ENCODE measurements around the gene ARHGAP19. TPM values are rescaled to one million over a fixed set of nuclear protein-coding genes. Genes with fewer than 3 reads are reported as not detected.

Gene ARHGAP19
- total RNA-seq, 1 experiment from 2014 or later: 59.0 TPM

GRCh38 chr10:97302088-97302791, 9.8 kb upstream of the ARHGAP19 start:
- POLR2A ChIA-PET (ENCODE audit: low non-redundant PET): no interaction called here
- Histone ChIP-seq H3K9me3 (ENCODE audit: low read depth, low read length, poor library complexity, severe bottlenecking) (no peaks in the 10 kb centered on the region), H3K4me3 (ENCODE audit: low read depth, low read length, poor library complexity, severe bottlenecking) (no peak overlapping the region), H3K36me3 (ENCODE audit: insufficient read depth, low read length, poor library complexity, severe bottlenecking) (no peaks in the 10 kb centered on the region), H3K27me3 (replicated peaks; ENCODE audit: insufficient read depth, low read depth, low read length, poor library complexity) (no peaks in the 10 kb centered on the region), H3K4me1 (ENCODE audit: insufficient read depth, low read length, poor library complexity, severe bottlenecking) (no peaks in the 10 kb centered on the region), H3K27ac (ENCODE audit: low read depth, low read length, poor library complexity, severe bottlenecking) (no peak overlapping the region)
- intact Hi-C loops (cut with micrococcal nuclease; ENCODE audit: unreplicated experiment): no loop called here
- TF ChIP-seq CTCF (conservative IDR thresholded peaks at IDR 0.05; ENCODE audit: low read depth, low read length) (no peak), EZH2 (IDR thresholded peaks at IDR 0.05; ENCODE audit: borderline replicate concordance, low read depth, low read length, poor library complexity, severe bottlenecking) (no peak)
- DNase-seq (ENCODE audit: low spot score): no peak
- CTCF ChIA-PET: no interaction called here
- no TSS peak for BruUV-seq (replicated peaks)

- no TSS peak for BruUV-seq (replicated peaks)
- no peak for TF ChIP-seq EZH2 (IDR thresholded peaks at IDR 0.05; ENCODE audit: borderline replicate concordance, low read depth, low read length, poor library complexity, severe bottlenecking)
- TF ChIP-seq CTCF (conservative IDR thresholded peaks at IDR 0.05; ENCODE audit: low read depth, low read length): no peak
- POLR2A ChIA-PET (ENCODE audit: low non-redundant PET): no interaction called here
- CTCF ChIA-PET: no interaction called here
- H3K9me3 ChIP-seq (ENCODE audit: low read depth, low read length, poor library complexity, severe bottlenecking): no peaks in the 10 kb centered on the region
- intact Hi-C loops (cut with micrococcal nuclease; ENCODE audit: unreplicated experiment): no loop called here
- H3K36me3 ChIP-seq (ENCODE audit: insufficient read depth, low read length, poor library complexity, severe bottlenecking): no peaks in the 10 kb centered on the region
- no peak for DNase-seq (ENCODE audit: low spot score)
- H3K27ac ChIP-seq (ENCODE audit: low read depth, low read length, poor library complexity, severe bottlenecking): no peak overlapping the region
- H3K4me1 ChIP-seq (ENCODE audit: insufficient read depth, low read length, poor library complexity, severe bottlenecking): no peaks in the 10 kb centered on the region
- H3K4me3 ChIP-seq (ENCODE audit: low read depth, low read length, poor library complexity, severe bottlenecking): no peak overlapping the region
- no peaks in the 10 kb centered on the region for H3K27me3 ChIP-seq (replicated peaks; ENCODE audit: insufficient read depth, low read depth, low read length, poor library complexity)
Measured at GRCh38 chr10:97300980-97301379, 8.5 kb upstream of the ARHGAP19 start.

- no peaks in the 10 kb centered on the region for H3K27me3 ChIP-seq (replicated peaks; ENCODE audit: insufficient read depth, low read depth, low read length, poor library complexity)
- intact Hi-C loops (cut with micrococcal nuclease; ENCODE audit: unreplicated experiment): no loop called here
- no peaks in the 10 kb centered on the region for H3K9me3 ChIP-seq (ENCODE audit: low read depth, low read length, poor library complexity, severe bottlenecking)
- CTCF ChIA-PET: interaction anchor here (0.5 kb wide), 1 partner anchor 57 kb away, joined by 8 read pairs; no protein-coding TSS in a partner anchor
- no peak for DNase-seq (ENCODE audit: low spot score)
- H3K36me3 ChIP-seq (ENCODE audit: insufficient read depth, low read length, poor library complexity, severe bottlenecking): no peaks in the 10 kb centered on the region
- no peak overlapping the region for H3K27ac ChIP-seq (ENCODE audit: low read depth, low read length, poor library complexity, severe bottlenecking)
- BruUV-seq (replicated peaks): no TSS peak
- no peak overlapping the region for H3K4me3 ChIP-seq (ENCODE audit: low read depth, low read length, poor library complexity, severe bottlenecking)
- no peaks in the 10 kb centered on the region for H3K4me1 ChIP-seq (ENCODE audit: insufficient read depth, low read length, poor library complexity, severe bottlenecking)
- POLR2A ChIA-PET (ENCODE audit: low non-redundant PET): no interaction called here
- TF ChIP-seq CTCF (conservative IDR thresholded peaks at IDR 0.05; ENCODE audit: low read depth, low read length): no peak
- no peak for TF ChIP-seq EZH2 (IDR thresholded peaks at IDR 0.05; ENCODE audit: borderline replicate concordance, low read depth, low read length, poor library complexity, severe bottlenecking)
Measured at GRCh38 chr10:97298223-97298571, 5.8 kb upstream of the ARHGAP19 start.

Measured in A673 (cell line).